A204.1 (cell line): ENCODE results near the gene ZNF81.
"Not testable (repeated sequence)": the region's sequence is repeated elsewhere in the genome, so short reads cannot be mapped to it uniquely, and the experiment has no call there.

Experiments used
- FAIRE-seq: peaks from 2 replicates; lab custom pipeline; 2012; peaks lifted over from hg19 to GRCh38; lab: Jason Lieb, UNC

The ZNF81 gene

GRCh38 chrX:47836164-47837072 lies at the start of gene ZNF81:
ZNF81 (plus strand) TSS chrX:47836902; CDS start chrX:47846268, 9,366 bp downstream.
- FAIRE-seq, result peak; percentile 97

GRCh38 chrX:47796433-47796906 lies 40.2 kb upstream of the ZNF81 start:
- FAIRE-seq, result no peak

- no peak for FAIRE-seq
Observed at GRCh38 chrX:47797084-47797483, 39.6 kb upstream of the ZNF81 start.

- no peak for FAIRE-seq
Observed at GRCh38 chrX:47798861-47799260, 37.8 kb upstream of the ZNF81 start.

GRCh38 chrX:47802589-47802988 lies 34.1 kb upstream of the ZNF81 start:
- no peak for FAIRE-seq

- not testable (repeated sequence) for FAIRE-seq
Observed at GRCh38 chrX:47803103-47803502, 33.6 kb upstream of the ZNF81 start.

GRCh38 chrX:47804315-47804714 lies 32.4 kb upstream of the ZNF81 start:
- no peak for FAIRE-seq

GRCh38 chrX:47805844-47806243 lies 30.9 kb upstream of the ZNF81 start:
- not testable (repeated sequence) for FAIRE-seq

GRCh38 chrX:47806415-47807271 lies 30.1 kb upstream of the ZNF81 start:
- FAIRE-seq, result not testable (repeated sequence)

- not testable (repeated sequence) for FAIRE-seq
Observed at GRCh38 chrX:47807272-47807538, 29.5 kb upstream of the ZNF81 start.

- no peak for FAIRE-seq
Observed at GRCh38 chrX:47807548-47807947, 29.2 kb upstream of the ZNF81 start.

GRCh38 chrX:47808904-47809788 lies 27.6 kb upstream of the ZNF81 start:
- FAIRE-seq, result no peak

- FAIRE-seq, result no peak
Observed at GRCh38 chrX:47814851-47815250, 21.9 kb upstream of the ZNF81 start.

GRCh38 chrX:47815901-47816845 lies 20.5 kb upstream of the ZNF81 start:
- FAIRE-seq, result no peak

GRCh38 chrX:47817421-47817820 lies 19.3 kb upstream of the ZNF81 start:
- FAIRE-seq, result no peak

GRCh38 chrX:47817897-47818296 lies 18.8 kb upstream of the ZNF81 start:
- FAIRE-seq, result no peak

- no peak for FAIRE-seq
Observed at GRCh38 chrX:47828984-47829383, 7.7 kb upstream of the ZNF81 start.

GRCh38 chrX:47831788-47832187 lies 4.9 kb upstream of the ZNF81 start:
- no peak for FAIRE-seq

GRCh38 chrX:47838361-47838760 lies 1.7 kb downstream of the ZNF81 start:
- FAIRE-seq, result no peak

- FAIRE-seq, result no peak
Observed at GRCh38 chrX:47840111-47840510, 3.4 kb downstream of the ZNF81 start.

GRCh38 chrX:47843363-47843762 lies 6.7 kb downstream of the ZNF81 start:
- FAIRE-seq, result no peak
